ENCODE measurements around the gene ITGAL. TPM values are rescaled to one million over a fixed set of nuclear protein-coding genes. Genes with fewer than 3 reads are reported as not detected.

ITGAL gene
- total RNA-seq, 1 experiment from 2014 or later = 0.57 TPM

GRCh38 chr16:30437511-30438046 lies 35.0 kb upstream of the ITGAL start:
- Mint-ChIP-seq H3K9me3 (ENCODE audit: unreplicated experiment) (no peaks in the 10 kb centered on the region), H3K27ac (ENCODE audit: unreplicated experiment) (peak overlapping the region; percentile 65)
- POLR2A ChIA-PET = interaction anchor here (0.6 kb wide), 1 partner anchor 135 kb away, joined by 4 read pairs; no protein-coding TSS in a partner anchor

GRCh38 chr16:30438835-30439234 lies 33.7 kb upstream of the ITGAL start:
- intact Hi-C loops (cut with micrococcal nuclease; ENCODE audit: unreplicated experiment) = no loop called here
- no TSS peak for BruUV-seq (replicated peaks)
- POLR2A ChIA-PET = interaction anchor here (0.7 kb wide), 1 partner anchor 66 kb away, joined by 7 read pairs; no protein-coding TSS in a partner anchor

More at GRCh38 chr16:30437511-30438046, 35.0 kb upstream of the ITGAL start:
- H3K4me1 Mint-ChIP-seq (ENCODE audit: low read depth, unreplicated experiment) = peaks cover 8% of the 10 kb centered on the region
- no peaks in the 10 kb centered on the region for H3K36me3 ChIP-seq (ENCODE audit: control insufficient read depth, insufficient read depth, low read length)
- H3K9me3 ChIP-seq = no peaks in the 10 kb centered on the region
- no peak overlapping the region for H3K4me3 ChIP-seq (ENCODE audit: low read depth, low read length)
- no TSS peak for BruUV-seq (replicated peaks)
- no peak for TF ChIP-seq CTCF (IDR thresholded peaks at IDR 0.05; ENCODE audit: insufficient read depth in 1 of 2, low read depth in 1 of 2, low read length in 1 of 2, severe bottlenecking in 1 of 2, unreplicated experiment in 1 of 2)
- intact Hi-C loops (cut with micrococcal nuclease; ENCODE audit: unreplicated experiment) = no loop called here
- peaks cover 5% of the 10 kb centered on the region for H3K36me3 Mint-ChIP-seq (ENCODE audit: insufficient read depth, unreplicated experiment)
- CTCF ChIA-PET = interaction anchor here (1.4 kb wide), 1 partner anchor 98 kb away, joined by 6 read pairs; no protein-coding TSS in a partner anchor
- H3K27me3 ChIP-seq (replicated peaks; ENCODE audit: control insufficient read depth, insufficient read depth, low read length) = no peaks in the 10 kb centered on the region
- H3K4me3 Mint-ChIP-seq (ENCODE audit: unreplicated experiment) = peak overlapping the region; percentile 12
- H3K4me1 ChIP-seq = 0 out of 2 replicates have a peak, but pooled peaks cover 9% of the 10 kb centered on the region
- no peaks in the 10 kb centered on the region for H3K27me3 Mint-ChIP-seq (ENCODE audit: insufficient read depth, unreplicated experiment)
- DNase-seq = peak; percentile 62

GRCh38 chr16:30439720-30440348 lies 32.7 kb upstream of the ITGAL start:
- Histone ChIP-seq H3K4me3 (ENCODE audit: low read depth, low read length) (no peak overlapping the region), H3K9me3 (no peaks in the 10 kb centered on the region), H3K27me3 (replicated peaks; ENCODE audit: control insufficient read depth, insufficient read depth, low read length) (no peaks in the 10 kb centered on the region), H3K36me3 (ENCODE audit: control insufficient read depth, insufficient read depth, low read length) (peaks cover 8% of the 10 kb centered on the region; the same call in 1 of the 2 replicates), H3K4me1 (peaks cover 19% of the 10 kb centered on the region; the same call in 1 of the 2 replicates)
- BruUV-seq (replicated peaks) = no TSS peak
- Mint-ChIP-seq H3K36me3 (ENCODE audit: insufficient read depth, unreplicated experiment) (peaks cover 26% of the 10 kb centered on the region), H3K4me1 (ENCODE audit: low read depth, unreplicated experiment) (peaks cover 14% of the 10 kb centered on the region), H3K4me3 (ENCODE audit: unreplicated experiment) (no peak overlapping the region), H3K27me3 (ENCODE audit: insufficient read depth, unreplicated experiment) (no peaks in the 10 kb centered on the region), H3K9me3 (ENCODE audit: unreplicated experiment) (no peaks in the 10 kb centered on the region), H3K27ac (ENCODE audit: unreplicated experiment) (no peak overlapping the region)
- no peak for TF ChIP-seq CTCF (IDR thresholded peaks at IDR 0.05; ENCODE audit: insufficient read depth in 1 of 2, low read depth in 1 of 2, low read length in 1 of 2, severe bottlenecking in 1 of 2, unreplicated experiment in 1 of 2)
- CTCF ChIA-PET = no interaction called here
- no peak for DNase-seq
- POLR2A ChIA-PET = no interaction called here
- intact Hi-C loops (cut with micrococcal nuclease; ENCODE audit: unreplicated experiment) = no loop called here

More at GRCh38 chr16:30438835-30439234, 33.7 kb upstream of the ITGAL start:
- Histone ChIP-seq H3K4me1 (0 out of 2 replicates have a peak, but pooled peaks cover 9% of the 10 kb centered on the region), H3K27me3 (replicated peaks; ENCODE audit: control insufficient read depth, insufficient read depth, low read length) (no peaks in the 10 kb centered on the region), H3K36me3 (ENCODE audit: control insufficient read depth, insufficient read depth, low read length) (peaks cover 2% of the 10 kb centered on the region; the same call in 1 of the 2 replicates), H3K9me3 (no peaks in the 10 kb centered on the region), H3K4me3 (ENCODE audit: low read depth, low read length) (no peak overlapping the region)
- no peak for TF ChIP-seq CTCF (IDR thresholded peaks at IDR 0.05; ENCODE audit: insufficient read depth in 1 of 2, low read depth in 1 of 2, low read length in 1 of 2, severe bottlenecking in 1 of 2, unreplicated experiment in 1 of 2)
- Mint-ChIP-seq H3K9me3 (ENCODE audit: unreplicated experiment) (no peaks in the 10 kb centered on the region), H3K4me3 (ENCODE audit: unreplicated experiment) (no peak overlapping the region), H3K27me3 (ENCODE audit: insufficient read depth, unreplicated experiment) (no peaks in the 10 kb centered on the region), H3K27ac (ENCODE audit: unreplicated experiment) (no peak overlapping the region), H3K4me1 (ENCODE audit: low read depth, unreplicated experiment) (peaks cover 14% of the 10 kb centered on the region), H3K36me3 (ENCODE audit: insufficient read depth, unreplicated experiment) (peaks cover 18% of the 10 kb centered on the region)
- no peak for DNase-seq
- CTCF ChIA-PET = no interaction called here
